ENCODE results near the gene ZMAT3.
A peak's percentile ranks its signal among the peaks of the same experiment; 100 is the strongest.

The ZMAT3 gene

GRCh38 chr3:179021119-179021903, 50.3 kb downstream of the ZMAT3 start:
- no peak for DNase-seq (ENCODE audit: low read depth in 2 of 2)

- no peak for DNase-seq (ENCODE audit: low read depth in 2 of 2)
These were observed 51.5 kb downstream of the ZMAT3 start for GRCh38 chr3:179020112-179020511.

GRCh38 chr3:179018808-179019207, 52.8 kb downstream of the ZMAT3 start:
- no peak for DNase-seq (ENCODE audit: low read depth in 2 of 2)

GRCh38 chr3:179016979-179017670, 54.5 kb downstream of the ZMAT3 start:
- no peak for DNase-seq (ENCODE audit: low read depth in 2 of 2)

- DNase-seq (ENCODE audit: low read depth in 2 of 2), result peak; percentile 19 to 21
These were observed 56.0 kb downstream of the ZMAT3 start for GRCh38 chr3:179015551-179016020.

- no peak for DNase-seq (ENCODE audit: low read depth in 2 of 2)
These were observed 65.9 kb downstream of the ZMAT3 start for GRCh38 chr3:179005706-179006105.

GRCh38 chr3:179005213-179005612, 66.4 kb downstream of the ZMAT3 start:
- DNase-seq (ENCODE audit: low read depth in 2 of 2), result no peak

GRCh38 chr3:179000659-179001058, 71.0 kb downstream of the ZMAT3 start:
- no peak for DNase-seq (ENCODE audit: low read depth in 2 of 2)

- no peak for DNase-seq (ENCODE audit: low read depth in 2 of 2)
These were observed 71.5 kb downstream of the ZMAT3 start for GRCh38 chr3:179000144-179000543.

GRCh38 chr3:178996399-178996798, 75.2 kb downstream of the ZMAT3 start:
- no peak for DNase-seq (ENCODE audit: low read depth in 2 of 2)

- DNase-seq (ENCODE audit: low read depth in 2 of 2), result no peak
These were observed 81.3 kb downstream of the ZMAT3 start for GRCh38 chr3:178990293-178990692.

GRCh38 chr3:178989821-178990220, 81.8 kb downstream of the ZMAT3 start:
- no peak for DNase-seq (ENCODE audit: low read depth in 2 of 2)

GRCh38 chr3:178987745-178988144, 83.9 kb downstream of the ZMAT3 start:
- DNase-seq (ENCODE audit: low read depth in 2 of 2), result no peak

GRCh38 chr3:178986456-178986855, 85.2 kb downstream of the ZMAT3 start:
- no peak for DNase-seq (ENCODE audit: low read depth in 2 of 2)

- DNase-seq (ENCODE audit: low read depth in 2 of 2), result no peak
These were observed 89.5 kb downstream of the ZMAT3 start for GRCh38 chr3:178982137-178982536.

- no peak for DNase-seq (ENCODE audit: low read depth in 2 of 2)
These were observed 96.3 kb downstream of the ZMAT3 start for GRCh38 chr3:178975320-178975719.

- DNase-seq (ENCODE audit: low read depth in 2 of 2), result no peak
These were observed 100.0 kb downstream of the ZMAT3 start for GRCh38 chr3:178971614-178972013.

- no peak for DNase-seq (ENCODE audit: low read depth in 2 of 2)
These were observed 102.5 kb downstream of the ZMAT3 start for GRCh38 chr3:178969004-178969700.

Data from stimulated activated CD8-positive, alpha-beta memory T cell treated with anti-CD3 and anti-CD28 coated beads, Interleukin-2, amount 100 ng/mL, for 1 hour (primary cell).